NCI-H1436 (cell line): ENCODE data around the gene CAPZA3.
"Not testable (repeated sequence)": the region's sequence is repeated elsewhere in the genome, so short reads cannot be mapped to it uniquely, and the experiment has no call there.

Experiments used
- DNase-seq: peaks from one replicate; lab custom pipeline; 2025; lab: John Stamatoyannopoulos, UW

CAPZA3 gene, protein sequence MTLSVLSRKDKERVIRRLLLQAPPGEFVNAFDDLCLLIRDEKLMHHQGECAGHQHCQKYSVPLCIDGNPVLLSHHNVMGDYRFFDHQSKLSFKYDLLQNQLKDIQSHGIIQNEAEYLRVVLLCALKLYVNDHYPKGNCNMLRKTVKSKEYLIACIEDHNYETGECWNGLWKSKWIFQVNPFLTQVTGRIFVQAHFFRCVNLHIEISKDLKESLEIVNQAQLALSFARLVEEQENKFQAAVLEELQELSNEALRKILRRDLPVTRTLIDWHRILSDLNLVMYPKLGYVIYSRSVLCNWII

DNA sequence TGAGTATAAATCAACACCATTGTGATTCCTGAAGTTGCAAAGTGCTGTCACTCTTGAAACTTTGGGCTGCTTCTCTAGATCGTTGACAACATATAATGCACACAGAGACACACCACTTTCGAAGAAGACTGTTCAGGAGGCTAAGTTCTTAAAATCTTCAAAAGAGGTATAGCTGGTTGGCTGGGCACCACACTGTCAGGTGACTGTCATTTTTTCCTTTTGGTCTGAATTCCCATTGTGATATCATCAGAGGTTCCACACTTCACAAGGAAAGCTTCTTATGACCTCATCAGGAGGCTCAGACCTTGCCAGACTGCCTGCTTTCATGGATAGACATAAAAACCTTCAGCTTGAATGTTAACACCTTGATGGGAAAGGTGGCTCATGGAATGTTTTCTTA lies at the start of gene CAPZA3, which contains the start of gene PLCZ1:
TSS of gene CAPZA3 (plus strand) at position 301 of the 400 bp plus-strand sequence. CDS start 150 bp downstream, outside the sequence.
TSS of gene PLCZ1 (minus strand) at position 194 of the 400 bp plus-strand sequence. CDS start 641 bp downstream, outside the sequence.
- no peak for DNase-seq

DNA sequence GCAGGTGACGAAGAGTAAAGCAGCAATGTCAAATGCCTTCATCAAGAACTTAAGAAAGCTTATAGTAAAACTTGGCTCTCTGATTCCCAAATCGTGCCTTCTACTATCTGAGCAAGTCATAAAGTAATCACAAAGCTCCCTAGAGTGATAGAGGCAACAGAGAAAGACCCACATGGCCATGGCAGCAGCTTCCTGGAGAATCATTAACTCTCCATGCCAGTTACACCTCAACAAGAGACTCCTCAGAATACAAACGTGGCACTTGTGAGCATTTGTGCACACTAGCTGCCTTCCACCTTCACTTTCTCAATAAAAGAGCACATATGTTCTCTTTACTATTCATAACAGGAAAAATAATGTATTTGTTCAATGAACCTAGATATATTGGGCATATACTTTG lies 48.1 kb upstream of the CAPZA3 start:
- no peak for DNase-seq

DNA sequence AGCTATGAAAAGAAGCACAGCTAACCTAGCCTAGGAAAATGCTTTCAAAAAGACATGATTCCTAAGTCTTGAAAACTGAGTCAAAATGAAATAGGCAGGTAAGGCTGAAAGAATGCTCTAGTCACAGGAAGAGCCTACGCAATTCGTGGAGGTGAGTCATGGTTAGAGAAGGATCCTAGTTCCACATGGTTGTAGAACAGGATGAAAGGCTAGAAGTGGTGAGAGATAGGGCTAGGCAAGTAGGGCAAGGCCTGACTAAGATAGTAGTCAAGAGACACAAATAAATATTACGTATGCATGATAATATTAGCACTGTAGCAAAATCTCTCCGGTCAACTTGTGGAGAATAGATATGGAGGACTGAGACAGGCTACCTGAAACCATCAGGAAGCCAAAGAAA lies 47.3 kb upstream of the CAPZA3 start:
- DNase-seq, result no peak

DNA sequence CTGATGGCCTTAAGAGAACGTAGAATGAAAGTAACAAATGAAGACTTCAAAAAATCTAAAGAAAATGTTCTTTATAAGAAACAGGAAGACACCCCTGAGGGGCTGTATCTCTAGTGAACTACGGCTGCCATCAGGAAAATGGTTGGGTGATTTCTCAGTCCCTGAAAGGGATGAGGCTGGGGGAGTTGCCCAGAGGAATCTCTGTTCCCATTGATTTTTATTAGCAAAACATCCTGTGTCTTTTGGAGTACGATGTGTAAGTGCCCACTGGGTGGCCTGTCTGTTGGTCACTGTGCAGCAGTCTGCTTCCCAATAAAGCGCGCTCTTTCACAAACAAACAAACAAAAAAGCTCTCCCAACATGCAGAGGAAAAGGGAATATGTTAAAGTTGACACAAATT lies 43.9 kb upstream of the CAPZA3 start:
- not testable (repeated sequence) for DNase-seq

DNA sequence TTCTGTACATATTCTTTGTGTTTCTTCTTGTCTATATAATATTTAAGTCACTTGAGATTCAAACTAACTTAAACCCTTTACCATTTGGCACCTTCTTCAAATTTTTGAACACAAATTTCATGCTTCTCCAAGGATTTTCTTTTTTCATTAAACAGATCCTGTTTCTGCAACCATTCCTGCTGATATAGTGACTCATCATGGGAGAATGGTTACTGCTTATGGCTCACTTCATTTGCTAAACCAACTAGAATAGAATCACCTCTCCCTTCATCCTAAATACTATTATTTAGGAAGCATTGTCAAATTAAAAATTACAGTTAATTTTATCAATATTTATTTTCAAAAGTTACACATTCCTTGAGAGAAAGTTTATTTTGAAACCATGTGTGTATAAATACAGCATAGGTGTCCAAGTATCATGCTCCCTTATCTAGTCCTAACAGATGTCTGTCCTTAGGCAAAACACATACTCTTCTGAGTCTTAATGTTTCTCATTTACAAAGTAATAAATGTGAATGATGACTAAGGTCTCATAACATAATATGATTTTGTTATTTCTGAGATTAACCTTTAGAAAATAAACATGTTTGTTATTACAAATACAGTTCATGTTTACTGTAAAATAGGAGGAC lies 40.8 kb upstream of the CAPZA3 start:
- no peak for DNase-seq

DNA sequence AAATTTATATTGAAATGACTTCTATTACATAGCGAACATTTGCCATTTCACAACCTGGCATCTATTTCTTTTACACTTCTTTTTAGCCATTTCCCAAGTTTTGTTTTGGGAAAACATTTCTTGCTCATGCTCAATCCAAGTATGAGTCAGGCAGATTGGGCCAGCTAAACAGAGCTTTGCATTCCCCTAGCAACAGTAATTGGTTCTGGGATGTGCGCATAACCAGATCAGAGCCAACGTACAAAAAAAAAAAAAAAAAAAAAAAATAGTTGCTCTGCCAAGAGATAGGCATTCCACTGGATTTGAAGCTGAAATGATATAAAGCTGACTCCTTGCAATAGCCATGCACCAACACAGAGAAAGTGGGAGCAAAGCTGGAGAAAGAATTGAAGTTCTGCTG lies 37.6 kb upstream of the CAPZA3 start:
- no peak for DNase-seq

DNA sequence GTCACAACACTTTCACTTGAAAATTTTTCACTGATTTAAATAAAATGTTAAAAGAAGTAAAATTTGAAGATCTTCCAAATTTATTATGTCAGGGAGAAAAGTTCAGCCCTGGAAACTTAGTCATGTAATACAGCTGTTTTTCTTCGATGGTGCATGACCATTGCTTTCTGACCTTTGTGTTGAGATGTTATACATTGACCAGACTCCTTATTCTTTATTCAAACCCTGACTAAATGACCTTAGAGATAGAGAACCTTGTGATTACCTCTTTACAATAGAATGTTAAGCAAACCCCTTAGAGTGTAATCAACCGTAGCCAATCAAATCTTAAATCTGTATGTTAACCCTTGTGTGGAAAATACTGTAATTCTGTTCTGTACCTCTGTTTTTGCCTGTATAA lies 34.6 kb upstream of the CAPZA3 start:
- DNase-seq, result no peak

DNA sequence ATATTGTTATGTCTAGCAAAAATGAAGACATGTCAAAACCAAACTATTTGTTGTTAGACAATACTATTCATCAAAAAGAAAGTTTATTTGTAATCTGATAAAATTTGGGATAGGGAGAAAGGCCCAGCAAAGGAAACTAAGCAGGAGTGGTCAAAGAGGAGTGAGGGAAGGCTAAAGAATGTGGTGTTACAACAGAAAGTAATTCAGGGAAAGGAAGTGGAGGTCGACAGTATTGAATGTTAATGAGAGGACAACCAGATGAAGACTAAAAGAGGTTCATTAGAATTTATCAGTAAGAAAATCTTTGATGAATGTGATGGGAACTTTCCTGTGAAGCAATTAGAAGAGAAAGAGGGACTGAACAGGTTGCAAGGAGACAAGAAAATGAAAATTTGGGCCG lies 34.0 kb upstream of the CAPZA3 start:
- DNase-seq, result no peak

DNA sequence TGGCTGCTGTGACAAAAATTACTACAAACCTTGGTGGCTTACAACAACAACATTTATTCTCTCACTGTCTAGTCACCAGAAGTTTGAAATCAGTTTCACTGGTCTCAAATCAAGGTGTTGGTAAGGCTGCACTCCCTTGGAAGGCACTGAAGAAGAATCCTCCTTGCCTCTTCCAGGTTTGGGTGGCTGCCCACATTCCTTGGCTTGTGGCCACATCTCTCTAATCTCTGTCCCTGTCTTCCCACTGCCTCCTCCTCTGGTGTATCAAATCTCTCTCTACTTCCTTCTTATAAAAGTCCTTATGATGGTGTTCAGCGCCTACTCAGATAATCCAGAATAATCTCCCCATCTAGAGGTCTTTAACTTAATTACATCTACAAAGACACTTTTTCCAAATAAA lies 31.1 kb upstream of the CAPZA3 start:
- no peak for DNase-seq

DNA sequence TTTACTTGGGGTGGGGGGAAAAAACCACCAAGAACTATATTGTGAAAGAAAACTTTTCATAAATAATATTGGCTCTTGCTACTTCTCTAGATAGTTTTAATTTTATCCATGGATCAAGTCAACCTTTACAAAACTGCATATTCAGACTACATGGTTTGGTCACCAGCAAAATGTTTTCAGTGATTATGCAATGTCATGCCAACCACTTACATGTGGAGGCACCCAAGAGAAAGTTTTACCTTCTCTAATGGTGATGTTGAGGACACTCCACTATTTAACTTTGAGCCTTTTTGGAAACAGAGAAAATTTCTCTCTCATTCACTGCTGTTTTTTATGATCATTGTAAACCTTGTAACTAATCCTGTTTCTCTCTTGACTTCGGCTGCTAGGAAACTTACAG lies 21.7 kb upstream of the CAPZA3 start:
- no peak for DNase-seq

DNA sequence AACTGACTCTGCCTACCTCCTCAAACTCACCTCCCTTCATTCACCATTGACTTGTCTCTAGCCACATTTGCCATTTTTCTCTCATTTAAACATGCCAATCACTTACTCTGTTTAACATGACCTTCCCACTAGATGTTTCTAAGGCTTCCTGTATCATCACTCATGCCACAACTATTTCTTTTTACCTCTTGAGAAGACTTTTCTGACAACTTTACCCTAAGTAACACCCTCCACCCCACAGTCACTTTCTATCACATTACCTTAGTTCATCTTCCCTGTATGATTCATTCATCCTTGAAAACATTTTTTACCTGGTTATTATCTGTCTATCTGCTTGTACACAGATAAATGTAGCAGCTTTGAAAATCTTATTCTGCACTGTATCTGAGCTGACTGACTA lies 19.5 kb upstream of the CAPZA3 start:
- no peak for DNase-seq

DNA sequence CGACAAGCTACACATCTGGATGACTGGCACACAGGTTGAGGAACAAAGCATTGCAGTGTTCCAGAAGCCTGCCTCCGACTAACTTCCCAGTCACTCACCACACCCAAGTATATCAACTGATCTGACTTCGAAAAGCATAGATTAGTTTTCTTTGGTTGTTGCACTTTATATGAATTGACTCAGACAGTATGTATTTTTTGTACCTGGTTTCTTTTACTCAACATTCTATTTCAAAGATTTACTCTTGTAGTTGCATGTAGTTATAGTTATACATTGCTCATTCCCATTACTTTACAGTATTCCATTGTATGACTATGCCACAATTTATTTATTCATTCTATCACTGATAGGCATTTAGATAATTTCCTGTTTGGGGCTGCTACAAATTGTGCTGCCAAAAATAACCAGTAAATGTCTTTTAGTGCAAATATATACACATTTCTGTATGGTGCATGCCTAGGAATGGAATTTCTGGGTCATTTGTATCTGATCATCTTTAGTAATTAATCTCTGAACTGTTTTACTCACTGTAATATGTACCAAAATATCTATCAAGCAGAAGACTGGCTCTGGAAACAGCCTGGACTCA lies 17.9 kb upstream of the CAPZA3 start:
- no peak for DNase-seq

DNA sequence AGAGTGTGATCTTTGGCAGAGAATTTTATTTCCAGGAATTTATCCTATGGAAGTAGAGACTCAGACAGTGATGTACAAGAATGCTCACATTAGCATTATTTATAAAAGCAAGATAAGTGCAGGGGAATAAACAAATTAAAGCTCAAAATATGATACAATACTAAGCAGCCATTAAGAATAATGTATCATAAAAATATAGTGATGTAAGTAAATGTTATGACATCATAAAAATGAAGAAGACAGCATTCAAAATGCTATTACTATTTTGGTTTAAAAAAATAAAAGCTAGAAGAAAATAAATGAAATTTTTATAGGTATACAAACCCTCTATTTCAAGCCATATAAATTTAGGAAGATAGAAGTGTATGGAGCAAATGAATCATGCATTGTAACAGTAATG lies 17.2 kb upstream of the CAPZA3 start:
- DNase-seq, result no peak

DNA sequence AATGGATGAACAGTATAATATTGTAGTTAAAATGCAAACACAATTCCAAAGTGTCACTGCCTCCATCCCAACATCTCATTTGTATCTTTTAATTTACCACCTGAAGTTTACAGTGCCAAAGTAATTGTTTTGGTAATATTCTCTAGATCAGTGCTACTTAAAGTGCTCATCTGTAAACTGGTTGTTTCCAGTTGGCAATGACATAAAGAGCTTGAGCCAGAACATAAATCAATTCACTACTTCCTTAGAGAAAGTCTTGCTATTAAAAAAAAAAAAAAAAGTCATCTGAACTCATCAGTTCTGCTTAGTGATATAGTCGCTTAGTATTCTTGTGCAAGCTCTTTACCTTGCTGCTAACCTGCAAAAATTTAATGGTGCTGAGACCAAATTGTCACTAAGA lies 16.5 kb upstream of the CAPZA3 start:
- DNase-seq, result no peak

DNA sequence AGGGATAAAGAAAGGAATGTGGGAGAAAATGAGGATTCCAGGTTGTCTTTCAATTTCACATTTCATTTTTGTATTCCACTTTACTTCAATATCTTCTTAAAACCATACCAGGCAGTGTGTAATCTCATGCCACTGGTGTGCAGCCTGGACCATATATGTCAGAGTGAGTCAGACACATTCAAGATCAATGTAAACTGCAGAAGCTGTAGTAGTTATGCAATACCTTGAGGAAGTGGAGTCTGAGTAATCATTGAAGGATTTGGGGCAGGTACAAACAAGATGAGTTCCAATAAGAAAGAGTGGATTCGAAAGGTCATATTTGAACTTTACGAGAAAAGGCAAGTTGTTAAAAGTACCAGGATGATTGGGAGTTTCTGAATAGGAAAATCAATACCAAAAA lies 14.2 kb upstream of the CAPZA3 start:
- DNase-seq, result no peak

DNA sequence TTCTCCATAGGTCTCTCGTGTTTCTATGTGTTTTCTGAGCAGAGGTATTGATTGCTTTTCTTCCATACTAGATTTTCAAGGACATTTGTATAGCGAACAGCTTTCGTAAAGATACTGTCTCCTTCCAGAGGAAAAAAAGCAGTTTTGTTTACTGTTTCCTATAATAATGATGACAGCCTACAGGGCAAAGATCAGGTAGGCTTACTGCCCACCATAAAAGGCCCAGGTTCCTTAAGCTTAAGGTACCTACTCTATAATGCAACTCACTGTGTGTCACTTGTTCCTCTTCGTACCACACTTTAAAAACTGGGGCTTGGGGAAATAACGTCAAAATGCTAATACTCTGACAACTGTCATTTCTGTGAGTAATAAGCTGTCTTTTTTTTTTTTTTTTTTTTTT lies 6.8 kb upstream of the CAPZA3 start:
- no peak for DNase-seq

DNA sequence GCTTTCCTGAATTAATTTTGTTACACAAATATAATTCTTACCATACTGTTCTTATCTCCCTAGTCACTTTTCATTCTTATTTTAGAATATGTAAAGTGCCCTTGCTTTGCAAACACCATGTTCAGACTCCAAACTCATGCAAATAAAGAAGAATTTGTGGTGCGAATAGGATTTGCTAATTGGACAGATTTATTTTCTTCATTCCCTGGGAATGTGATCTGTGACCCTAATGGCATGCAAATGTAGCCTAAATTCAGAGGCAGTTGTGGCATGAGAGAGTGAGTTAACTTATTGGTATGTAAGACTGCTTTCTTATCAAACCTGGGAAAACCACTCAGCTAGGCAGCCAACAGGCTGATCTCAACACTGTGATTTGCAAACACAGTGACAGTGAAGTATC lies 10.0 kb downstream of the CAPZA3 start:
- no peak for DNase-seq

DNA sequence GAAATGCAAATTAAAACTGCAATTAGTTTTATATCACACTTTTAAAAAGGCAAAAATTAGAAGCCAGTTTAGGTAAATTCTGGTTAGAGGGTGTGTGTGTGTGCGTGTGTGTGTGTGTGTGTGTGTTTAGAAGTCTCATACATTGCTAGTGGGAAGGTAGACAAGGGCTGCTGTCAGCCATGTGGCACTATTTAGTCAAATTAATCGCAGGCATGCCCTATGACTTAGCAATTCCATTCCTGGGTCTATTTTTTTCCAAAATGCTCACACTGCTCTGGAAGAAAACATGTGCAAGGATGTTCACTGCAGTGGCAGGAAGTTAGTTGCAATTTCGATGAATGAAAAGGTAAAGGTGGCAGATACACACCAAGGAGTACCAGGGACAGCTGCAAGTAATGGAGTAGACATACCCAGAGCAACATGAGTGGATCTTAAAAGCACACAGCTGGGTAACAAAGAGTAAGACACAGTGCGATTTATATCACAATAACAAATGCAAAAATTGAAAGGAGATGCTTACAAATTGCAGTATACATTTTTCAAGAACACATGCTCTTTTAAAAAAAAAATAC lies 11.6 kb downstream of the CAPZA3 start:
- DNase-seq, result no peak

DNA sequence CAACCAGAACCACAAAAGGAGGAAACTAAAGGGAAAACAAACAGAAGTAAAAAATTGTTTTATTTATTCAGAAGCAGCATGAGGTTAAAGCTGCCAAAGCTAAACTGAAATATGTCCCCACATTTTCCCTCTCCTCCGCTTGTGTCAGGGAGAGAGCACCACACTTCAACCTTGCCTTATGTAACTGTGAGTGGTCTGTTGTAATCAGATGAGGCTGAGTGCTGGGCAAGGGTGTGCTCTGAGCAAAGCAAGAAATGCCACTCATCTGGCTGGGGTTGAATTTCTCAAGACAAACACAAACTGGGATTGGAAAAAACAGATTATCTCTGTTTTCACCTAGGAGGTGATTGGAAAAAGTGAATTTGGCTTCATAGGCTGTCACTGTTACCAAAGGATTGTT lies 12.2 kb downstream of the CAPZA3 start:
- no peak for DNase-seq

DNA sequence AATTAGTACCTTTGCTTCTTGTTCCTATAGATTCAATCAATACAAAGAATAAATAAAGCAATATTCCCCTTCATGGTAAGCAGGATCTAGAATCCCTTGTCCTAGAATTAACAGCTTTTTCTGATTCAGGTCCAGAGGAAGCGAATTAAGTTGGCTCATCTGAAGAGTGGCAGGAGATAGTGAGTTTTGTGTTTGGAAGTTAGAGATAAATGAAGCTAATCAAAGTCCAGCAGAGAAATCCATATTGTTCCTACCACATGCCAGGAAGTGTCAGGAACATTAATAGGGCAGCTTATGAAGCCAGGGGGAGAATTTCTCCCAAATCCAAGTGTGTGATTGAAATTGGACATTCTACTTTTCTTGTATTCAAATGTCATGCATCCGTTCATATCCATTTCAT lies 13.9 kb downstream of the CAPZA3 start:
- DNase-seq, result no peak

DNA sequence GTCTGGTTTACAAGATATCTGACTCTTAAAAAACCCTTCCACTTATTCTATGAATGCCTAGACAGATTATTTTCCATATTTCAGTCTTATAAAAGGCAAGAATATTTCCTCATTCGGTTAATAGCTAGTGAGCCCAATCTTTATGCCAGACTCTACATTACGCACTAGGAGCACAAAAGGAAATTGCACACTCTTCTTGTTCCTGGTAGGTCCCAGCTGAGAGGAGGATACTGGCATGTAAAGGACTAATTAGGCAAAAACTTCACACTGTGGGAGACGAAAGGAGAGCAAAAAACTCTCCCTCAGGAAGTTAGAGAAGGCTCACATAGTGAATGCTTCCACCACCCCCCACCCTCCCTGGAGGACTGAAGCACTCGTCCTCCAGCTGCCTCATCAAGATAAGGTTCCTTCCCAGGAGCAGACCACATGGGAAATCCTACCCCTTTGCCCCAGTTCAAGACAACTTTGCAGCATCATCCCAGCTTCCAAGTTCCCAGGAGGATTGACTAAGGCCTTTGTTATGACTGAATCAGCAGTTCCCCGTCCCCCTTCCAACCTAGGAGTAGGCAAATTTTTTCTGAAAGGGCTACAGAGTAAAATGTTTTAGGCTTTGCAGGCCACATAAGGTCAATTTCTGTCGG lies 14.5 kb downstream of the CAPZA3 start:
- DNase-seq, result no peak

DNA sequence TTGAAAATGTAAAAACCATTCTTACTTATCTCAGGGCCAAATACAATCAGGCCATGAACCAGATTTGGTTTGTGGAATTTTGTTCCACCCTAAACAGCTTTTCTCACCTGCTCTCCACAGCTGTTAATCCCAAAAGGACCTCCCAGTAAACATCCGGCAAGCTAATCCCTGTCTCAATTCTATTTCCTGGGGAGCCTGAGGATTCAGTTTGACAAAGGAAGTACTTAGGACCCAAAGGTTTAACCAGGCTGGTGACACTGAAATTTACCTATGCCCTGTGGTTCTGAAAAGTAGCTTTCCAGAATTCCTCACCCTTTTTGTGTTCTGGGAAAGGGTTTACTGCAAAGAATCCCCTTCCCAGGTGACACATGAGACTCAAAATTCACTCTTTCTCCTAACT lies 15.0 kb downstream of the CAPZA3 start:
- no peak for DNase-seq
